ENCODE data around the gene NUDCD2. TPM values are rescaled to one million over a fixed set of nuclear protein-coding genes. Genes with fewer than 3 reads are reported as not detected.

Gene NUDCD2
- total and polyA plus RNA-seq, 7 donors = 3.8 to 26.3 (median 14.8) TPM

DNA sequence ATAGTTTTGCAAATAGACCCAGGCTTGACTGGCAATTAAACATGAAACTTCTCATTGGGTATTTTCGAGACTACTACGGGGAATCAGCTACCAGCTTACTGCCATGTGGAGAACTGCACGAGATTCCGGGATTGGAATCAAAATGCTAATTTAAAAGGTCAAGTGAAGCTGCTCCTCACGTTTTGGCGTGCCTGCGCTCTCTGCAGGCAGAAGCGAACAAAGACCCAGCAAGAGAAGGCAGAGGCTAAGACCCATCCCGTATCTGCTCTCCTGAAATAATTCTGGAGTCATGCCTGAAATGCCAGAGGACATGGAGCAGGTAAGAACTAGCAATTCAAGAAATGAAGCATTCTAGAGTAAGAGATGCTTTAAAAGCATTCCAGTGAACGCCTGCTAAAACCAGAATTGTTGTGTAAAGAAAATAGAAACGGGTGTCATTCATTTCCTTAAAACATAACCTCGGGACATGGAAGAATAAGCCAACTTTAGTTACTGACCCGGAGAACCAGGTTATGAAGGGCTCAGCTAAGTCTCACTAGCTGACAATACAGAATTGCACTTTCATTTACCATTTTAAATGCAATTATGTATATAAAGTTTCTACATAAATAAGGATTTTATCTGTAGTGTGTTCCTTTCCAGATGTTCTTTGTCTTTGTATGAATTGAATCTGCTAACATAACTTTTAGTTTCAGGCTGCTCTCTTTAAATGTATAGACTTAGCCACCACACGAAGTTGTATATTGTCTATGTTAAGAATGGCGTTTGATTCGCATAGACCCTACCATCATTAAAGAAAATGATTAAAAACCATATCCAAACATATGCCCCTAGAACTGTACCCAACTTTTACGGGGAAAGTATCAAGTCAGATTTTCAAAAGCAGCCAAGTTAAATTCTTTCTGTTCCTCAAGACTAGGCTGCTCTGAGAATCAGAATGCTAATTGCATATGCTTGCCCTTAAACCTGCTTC lies 43.5 kb upstream of the NUDCD2 start:
- intact Hi-C loops (cut with DNase I) = loop anchor here (1.0 to 2.0 kb wide), 3 partner anchors 41 to 65 kb away; partner anchors contain the start of genes HMMR (in 1 of the 2) and NUDCD2 (in 1 of the 2)
- peak; percentile 64 to 69 for DNase-seq
- Histone ChIP-seq H3K27ac (peak overlapping the region; percentile 99), H3K4me3 (peak overlapping the region; percentile 88), H3K4me1 (peaks cover 19% of the 10 kb centered on the region), H3K27me3 (ENCODE audit: insufficient read depth in 3 of 3, low read length in 2 of 3) (no peaks in the 10 kb centered on the region), H3K36me3 (ENCODE audit: insufficient read depth in 1 of 2, low read depth in 1 of 2) (no peaks in the 10 kb centered on the region), H3K9me3 (no peaks in the 10 kb centered on the region)
- WGBS, 3 donors = 1 to 2% (median 1%) methylated on average over 17 of the region's 17 CpGs
- TF ChIP-seq, protein P1, sequence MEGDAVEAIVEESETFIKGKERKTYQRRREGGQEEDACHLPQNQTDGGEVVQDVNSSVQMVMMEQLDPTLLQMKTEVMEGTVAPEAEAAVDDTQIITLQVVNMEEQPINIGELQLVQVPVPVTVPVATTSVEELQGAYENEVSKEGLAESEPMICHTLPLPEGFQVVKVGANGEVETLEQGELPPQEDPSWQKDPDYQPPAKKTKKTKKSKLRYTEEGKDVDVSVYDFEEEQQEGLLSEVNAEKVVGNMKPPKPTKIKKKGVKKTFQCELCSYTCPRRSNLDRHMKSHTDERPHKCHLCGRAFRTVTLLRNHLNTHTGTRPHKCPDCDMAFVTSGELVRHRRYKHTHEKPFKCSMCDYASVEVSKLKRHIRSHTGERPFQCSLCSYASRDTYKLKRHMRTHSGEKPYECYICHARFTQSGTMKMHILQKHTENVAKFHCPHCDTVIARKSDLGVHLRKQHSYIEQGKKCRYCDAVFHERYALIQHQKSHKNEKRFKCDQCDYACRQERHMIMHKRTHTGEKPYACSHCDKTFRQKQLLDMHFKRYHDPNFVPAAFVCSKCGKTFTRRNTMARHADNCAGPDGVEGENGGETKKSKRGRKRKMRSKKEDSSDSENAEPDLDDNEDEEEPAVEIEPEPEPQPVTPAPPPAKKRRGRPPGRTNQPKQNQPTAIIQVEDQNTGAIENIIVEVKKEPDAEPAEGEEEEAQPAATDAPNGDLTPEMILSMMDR (IDR thresholded peaks at IDR 0.05) = peak; percentile 18
- ATAC-seq = peak in 2 of 4 donors; percentile 27 to 34

DNA sequence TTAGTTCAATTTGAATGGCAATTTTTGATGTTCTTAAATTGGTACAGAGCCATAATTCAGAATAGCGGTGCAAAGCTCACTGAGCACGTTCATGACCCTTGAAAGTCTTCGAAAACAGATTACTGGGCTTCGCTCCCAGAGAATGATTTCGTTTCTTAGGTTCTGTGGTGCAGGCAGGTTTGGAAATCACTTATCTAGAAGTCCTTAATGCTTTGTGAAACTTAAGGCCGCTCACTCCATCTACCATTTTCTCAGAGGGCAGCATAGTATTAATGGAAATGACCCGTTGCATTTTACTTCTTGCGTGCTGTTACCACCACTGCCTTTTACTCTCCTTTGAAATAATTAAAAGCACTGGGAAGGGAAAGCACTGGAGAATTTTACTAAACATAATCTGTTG lies 42.6 kb upstream of the NUDCD2 start:
- Histone ChIP-seq H3K27me3 (ENCODE audit: insufficient read depth in 3 of 3, low read length in 2 of 3) (no peaks in the 10 kb centered on the region), H3K36me3 (ENCODE audit: insufficient read depth in 1 of 2, low read depth in 1 of 2) (no peaks in the 10 kb centered on the region), H3K9me3 (no peaks in the 10 kb centered on the region), H3K27ac (peak overlapping the region; percentile 99), H3K4me1 (peaks cover 10% of the 10 kb centered on the region), H3K4me3 (peak overlapping the region; percentile 88)
- TF ChIP-seq, protein P1 (IDR thresholded peaks at IDR 0.05) = no peak
- WGBS, 3 donors = 42 to 50% (median 48%) methylated on average over 8 of the region's 8 CpGs
- intact Hi-C loops (cut with DNase I) = no loop called here
- no peak for ATAC-seq
- DNase-seq = no peak

DNA sequence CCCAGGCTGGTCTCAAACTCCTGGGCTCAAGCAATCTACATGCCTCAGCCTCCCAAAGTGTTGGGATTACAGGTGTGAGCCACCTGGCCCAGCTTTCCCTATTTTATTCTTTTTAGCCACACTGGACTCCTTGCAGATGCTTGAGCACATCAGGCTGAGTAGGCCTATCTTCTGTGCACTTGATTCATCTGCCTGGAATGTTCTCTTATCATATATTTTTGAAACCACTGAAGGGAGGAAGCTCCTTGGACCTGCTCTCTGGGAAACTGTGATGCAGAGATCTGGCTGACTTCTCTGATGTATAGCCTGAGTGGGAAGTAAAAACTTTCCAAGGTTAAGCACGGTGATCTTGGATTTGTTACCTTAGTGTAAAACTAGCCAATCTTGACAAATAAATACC lies 39.0 kb upstream of the NUDCD2 start:
- Histone ChIP-seq H3K27ac (no peak overlapping the region), H3K36me3 (ENCODE audit: insufficient read depth in 1 of 2, low read depth in 1 of 2) (no peaks in the 10 kb centered on the region), H3K4me3 (no peak overlapping the region), H3K4me1 (peaks cover 4% of the 10 kb centered on the region), H3K9me3 (no peaks in the 10 kb centered on the region), H3K27me3 (ENCODE audit: insufficient read depth in 3 of 3, low read length in 2 of 3) (no peaks in the 10 kb centered on the region)
- no peak for DNase-seq
- intact Hi-C loops (cut with DNase I) = no loop called here
- TF ChIP-seq, protein P1 (IDR thresholded peaks at IDR 0.05) = no peak
- ATAC-seq = no peak
- 87 to 90% (median 88%) methylated on average over 1 of the region's 1 CpG for WGBS, 3 donors

DNA sequence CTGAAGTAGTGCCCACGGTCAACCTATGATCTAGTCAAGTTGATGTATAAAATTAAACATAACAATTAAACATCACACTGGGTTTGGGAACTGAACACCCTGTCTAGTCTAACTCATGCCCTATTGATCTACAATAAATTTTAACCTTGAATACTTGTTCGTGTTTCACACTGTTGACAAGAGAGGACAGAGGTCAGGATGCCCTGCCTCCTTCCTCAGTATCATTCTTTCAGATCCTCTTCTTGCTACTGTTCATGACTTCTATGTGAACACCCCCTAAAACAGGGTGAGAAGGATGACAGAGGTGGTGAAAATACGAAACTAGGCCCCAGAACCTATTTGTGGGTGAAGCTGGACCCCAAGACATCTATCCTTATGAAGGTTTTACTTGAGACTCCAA lies 37.4 kb upstream of the NUDCD2 start:
- no peak overlapping the region for H3K27ac ChIP-seq
- ATAC-seq (no peak), DNase-seq (no peak)
- TF ChIP-seq, protein P1 (IDR thresholded peaks at IDR 0.05) = no peak
- H3K4me1 ChIP-seq = no peaks in the 10 kb centered on the region
- intact Hi-C loops (cut with DNase I) = no loop called here
- H3K27me3 ChIP-seq (ENCODE audit: insufficient read depth in 3 of 3, low read length in 2 of 3) = no peaks in the 10 kb centered on the region
- no peaks in the 10 kb centered on the region for H3K9me3 ChIP-seq
- no peaks in the 10 kb centered on the region for H3K36me3 ChIP-seq (ENCODE audit: insufficient read depth in 1 of 2, low read depth in 1 of 2)
- 85 to 86% (median 86%) methylated on average over 3 of the region's 3 CpGs for WGBS, 3 donors
- no peak overlapping the region for H3K4me3 ChIP-seq

Data from psoas muscle (tissue), 8 donors.